ENCODE data around the gene CEACAM16.
A peak's percentile ranks its signal among the peaks of the same experiment; 100 is the strongest.

The CEACAM16 gene

DNA sequence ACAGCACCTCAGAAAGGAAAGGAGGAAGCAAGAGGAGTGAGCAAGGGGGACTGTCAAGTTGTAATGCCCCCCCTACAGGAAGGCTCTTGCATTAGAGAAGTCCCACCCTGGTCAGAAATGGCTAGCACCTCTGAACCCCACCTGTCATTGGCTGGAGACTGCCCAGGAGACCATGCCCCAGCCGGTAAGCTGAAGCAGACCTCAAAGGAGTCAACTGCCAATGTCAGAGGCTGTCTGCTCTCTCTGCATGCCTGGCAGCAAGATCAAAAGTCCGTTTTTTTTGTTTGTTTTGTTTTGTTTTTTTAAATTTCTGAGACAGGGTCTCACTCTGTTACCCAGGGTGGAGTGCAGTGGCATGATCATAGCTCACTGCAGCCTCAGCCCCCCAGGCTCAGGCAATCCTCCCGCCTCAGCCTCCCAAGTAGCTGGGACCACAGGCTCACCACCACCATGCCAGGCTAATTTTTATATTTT, 41.4 kb downstream of the CEACAM16 start:
- no peak overlapping the region for H3K4me3 ChIP-seq (ENCODE audit: low read length)
- TF ChIP-seq, protein P1, sequence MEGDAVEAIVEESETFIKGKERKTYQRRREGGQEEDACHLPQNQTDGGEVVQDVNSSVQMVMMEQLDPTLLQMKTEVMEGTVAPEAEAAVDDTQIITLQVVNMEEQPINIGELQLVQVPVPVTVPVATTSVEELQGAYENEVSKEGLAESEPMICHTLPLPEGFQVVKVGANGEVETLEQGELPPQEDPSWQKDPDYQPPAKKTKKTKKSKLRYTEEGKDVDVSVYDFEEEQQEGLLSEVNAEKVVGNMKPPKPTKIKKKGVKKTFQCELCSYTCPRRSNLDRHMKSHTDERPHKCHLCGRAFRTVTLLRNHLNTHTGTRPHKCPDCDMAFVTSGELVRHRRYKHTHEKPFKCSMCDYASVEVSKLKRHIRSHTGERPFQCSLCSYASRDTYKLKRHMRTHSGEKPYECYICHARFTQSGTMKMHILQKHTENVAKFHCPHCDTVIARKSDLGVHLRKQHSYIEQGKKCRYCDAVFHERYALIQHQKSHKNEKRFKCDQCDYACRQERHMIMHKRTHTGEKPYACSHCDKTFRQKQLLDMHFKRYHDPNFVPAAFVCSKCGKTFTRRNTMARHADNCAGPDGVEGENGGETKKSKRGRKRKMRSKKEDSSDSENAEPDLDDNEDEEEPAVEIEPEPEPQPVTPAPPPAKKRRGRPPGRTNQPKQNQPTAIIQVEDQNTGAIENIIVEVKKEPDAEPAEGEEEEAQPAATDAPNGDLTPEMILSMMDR (IDR thresholded peaks at IDR 0.05; ENCODE audit: insufficient read depth, low read depth, low read length, missing control alignments) = no peak
- no peak for DNase-seq (ENCODE audit: low read depth)

DNA sequence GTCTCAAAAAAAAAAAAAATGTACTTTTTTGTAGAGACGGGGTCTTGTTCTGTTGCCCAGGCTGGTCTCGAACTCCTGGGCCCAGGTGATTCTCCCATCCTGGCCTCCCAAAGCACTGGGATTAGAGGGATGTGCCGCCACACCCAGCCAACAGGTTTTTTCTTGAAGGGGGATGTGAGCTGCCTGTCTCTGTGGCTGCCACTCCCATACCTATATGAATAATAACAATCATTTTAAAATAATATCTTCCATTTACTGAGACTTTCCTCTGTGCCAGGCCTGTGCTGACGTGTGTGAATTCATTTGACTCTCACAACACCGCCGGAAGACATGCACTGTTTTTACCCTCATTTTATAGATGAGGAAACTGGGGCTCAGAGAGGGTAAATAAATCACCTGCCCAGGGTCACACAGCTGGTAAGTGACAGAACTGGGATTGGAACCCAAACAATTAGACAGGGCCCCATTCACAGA, 42.3 kb downstream of the CEACAM16 start:
- TF ChIP-seq, protein P1 (IDR thresholded peaks at IDR 0.05; ENCODE audit: insufficient read depth, low read depth, low read length, missing control alignments) = no peak
- peak; percentile 95 for DNase-seq (ENCODE audit: low read depth)
- no peak overlapping the region for H3K4me3 ChIP-seq (ENCODE audit: low read length)

DNA sequence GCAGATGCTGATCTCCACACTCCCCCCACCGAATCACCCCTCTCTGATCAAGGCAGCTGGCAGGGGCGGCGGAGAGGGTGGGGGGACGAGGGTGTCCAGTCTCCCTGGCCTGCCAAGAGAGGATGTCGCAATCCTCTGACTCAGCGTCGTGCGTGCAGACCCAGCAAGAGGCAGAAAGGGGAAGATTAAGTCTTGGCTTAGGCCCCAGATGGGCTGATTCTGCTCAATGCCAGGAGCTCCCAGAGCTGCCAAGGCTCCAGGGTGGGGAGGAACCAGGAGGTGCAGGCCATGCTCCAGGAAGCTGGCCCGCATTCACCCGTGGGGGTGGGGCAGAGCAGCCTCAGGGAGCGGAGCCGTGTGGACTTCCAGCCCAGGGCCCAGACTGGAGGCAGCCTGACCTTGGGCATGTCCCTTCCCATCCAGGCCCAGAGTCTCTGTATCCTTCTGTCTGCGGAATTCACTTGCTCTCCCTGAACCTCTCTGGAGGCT, 42.9 kb downstream of the CEACAM16 start:
- H3K4me3 ChIP-seq (ENCODE audit: low read length) = no peak overlapping the region
- DNase-seq (ENCODE audit: low read depth) = peak; percentile 100
- TF ChIP-seq, protein P1 (IDR thresholded peaks at IDR 0.05; ENCODE audit: insufficient read depth, low read depth, low read length, missing control alignments) = no peak

DNA sequence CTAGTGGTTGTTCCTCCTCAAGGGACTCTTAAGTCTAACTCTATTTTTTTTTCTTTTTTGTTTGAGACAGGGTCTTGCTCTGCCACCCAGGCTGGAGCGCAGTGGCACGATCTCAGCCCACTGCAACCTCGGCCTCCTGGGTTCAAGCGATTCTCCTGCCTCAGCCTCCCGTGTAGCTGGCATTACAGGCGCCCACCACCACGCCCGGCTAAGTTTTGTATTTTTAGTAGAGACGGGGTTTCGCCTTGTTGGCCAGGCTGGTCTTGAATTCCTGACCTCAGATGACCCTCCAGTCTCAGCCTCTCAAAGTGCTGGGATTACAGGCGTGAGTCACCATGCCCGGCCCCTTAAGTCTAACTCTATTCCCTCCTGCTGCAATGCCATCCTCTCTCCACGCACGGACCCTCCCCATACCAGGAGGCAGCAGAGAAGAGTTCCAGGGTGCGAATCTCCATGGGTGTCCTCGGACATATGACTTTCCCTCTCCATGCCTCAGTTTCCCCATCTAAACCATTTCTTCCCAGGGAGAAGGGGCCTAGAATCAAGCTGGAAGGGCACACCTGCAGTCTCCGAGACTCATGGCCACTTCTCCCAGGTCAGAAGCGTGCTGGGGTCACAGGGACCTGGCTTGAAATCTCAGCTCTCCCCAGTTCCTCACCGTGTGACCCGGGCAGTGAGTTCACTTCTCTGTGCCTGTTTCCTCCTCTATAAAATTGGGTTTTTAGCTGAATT, 43.5 kb downstream of the CEACAM16 start:
- no peak for DNase-seq (ENCODE audit: low read depth)
- no peak overlapping the region for H3K4me3 ChIP-seq (ENCODE audit: low read length)
- TF ChIP-seq, protein P1 (IDR thresholded peaks at IDR 0.05; ENCODE audit: insufficient read depth, low read depth, low read length, missing control alignments) = no peak

DNA sequence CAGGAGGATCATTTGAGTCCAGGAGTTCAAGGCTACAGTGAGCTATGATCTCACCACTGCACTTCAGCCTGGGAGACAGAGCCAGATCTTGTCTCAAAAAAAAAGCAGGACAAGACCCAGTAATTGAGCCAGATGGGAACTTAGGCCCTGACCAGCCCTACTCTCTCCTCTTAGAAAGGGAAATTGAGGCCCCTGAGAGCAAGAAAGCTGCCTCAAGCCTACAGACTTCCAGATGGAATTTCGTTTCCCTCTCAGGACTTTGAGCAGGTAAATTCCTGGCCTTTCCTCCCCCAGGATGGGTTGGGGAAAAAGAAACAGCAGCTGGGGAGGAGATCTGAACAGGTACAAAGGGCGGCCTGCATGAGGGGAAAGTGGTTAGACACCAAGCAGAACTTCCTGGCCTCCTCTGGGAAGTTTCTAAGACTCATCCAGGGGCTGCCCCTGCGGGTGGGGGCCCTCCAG, 46.0 kb downstream of the CEACAM16 start:
- no peak for DNase-seq (ENCODE audit: low read depth)
- H3K4me3 ChIP-seq (ENCODE audit: low read length) = no peak overlapping the region
- TF ChIP-seq, protein P1 (IDR thresholded peaks at IDR 0.05; ENCODE audit: insufficient read depth, low read depth, low read length, missing control alignments) = no peak

DNA sequence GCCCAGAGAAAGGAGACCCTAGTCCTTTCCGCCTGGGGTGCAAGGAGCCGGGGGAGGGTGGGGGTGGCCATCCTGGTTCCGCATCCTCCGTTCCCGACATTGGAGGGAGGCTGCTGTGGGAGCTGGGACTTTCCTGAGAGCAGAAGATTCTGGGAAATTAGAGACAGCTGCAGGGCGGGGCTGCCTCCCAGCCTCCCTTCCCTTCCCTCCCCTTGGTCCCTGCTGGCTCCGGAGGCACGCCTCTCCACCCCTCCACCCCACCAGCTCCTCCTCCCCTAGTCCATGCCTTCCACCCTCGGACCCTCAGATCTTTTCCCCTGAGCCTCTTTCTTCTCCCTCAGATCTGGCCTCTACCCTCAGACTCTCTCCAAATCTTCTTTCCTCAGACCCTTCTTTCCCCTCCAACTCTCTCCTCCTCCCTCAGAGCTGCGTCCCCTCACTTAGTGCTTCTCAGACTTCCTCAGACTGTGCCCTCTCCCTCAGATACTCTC, 46.4 kb downstream of the CEACAM16 start:
- TF ChIP-seq, protein P1 (IDR thresholded peaks at IDR 0.05; ENCODE audit: insufficient read depth, low read depth, low read length, missing control alignments) = no peak
- no peak overlapping the region for H3K4me3 ChIP-seq (ENCODE audit: low read length)
- DNase-seq (ENCODE audit: low read depth) = peak; percentile 56

All from epithelial cell of esophagus (primary cell).